LNCaP clone FGC (cell line): ENCODE data around the gene KRTAP2-3.
"Not testable (repeated sequence)": the region's sequence is repeated elsewhere in the genome, so short reads cannot be mapped to it uniquely, and the experiment has no call there.

ENCODE experiments used
- DNase-seq: peaks from one replicate; pipeline ENCODE4 v3.0.0-alpha.2; 2011; ENCODE audit warnings: low read depth
- H3K4me3 ChIP-seq: 2 replicates; pipeline ENCODE4 v1.5.1; 2011; ENCODE audit warnings: mild to moderate bottlenecking, low read depth, low read length, control low read depth
- TF ChIP-seq, protein P1 (sequence below): IDR thresholded peaks from 2 replicates; pipeline ENCODE4 v1.5.1; 2012; ENCODE audit warnings: mild to moderate bottlenecking; ENCODE audit not compliant: control insufficient read depth, insufficient read depth; ENCODE audit errors: extremely low read depth

Gene KRTAP2-3, protein sequence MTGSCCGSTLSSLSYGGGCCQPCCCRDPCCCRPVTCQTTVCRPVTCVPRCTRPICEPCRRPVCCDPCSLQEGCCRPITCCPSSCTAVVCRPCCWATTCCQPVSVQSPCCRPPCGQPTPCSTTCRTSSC

DNA sequence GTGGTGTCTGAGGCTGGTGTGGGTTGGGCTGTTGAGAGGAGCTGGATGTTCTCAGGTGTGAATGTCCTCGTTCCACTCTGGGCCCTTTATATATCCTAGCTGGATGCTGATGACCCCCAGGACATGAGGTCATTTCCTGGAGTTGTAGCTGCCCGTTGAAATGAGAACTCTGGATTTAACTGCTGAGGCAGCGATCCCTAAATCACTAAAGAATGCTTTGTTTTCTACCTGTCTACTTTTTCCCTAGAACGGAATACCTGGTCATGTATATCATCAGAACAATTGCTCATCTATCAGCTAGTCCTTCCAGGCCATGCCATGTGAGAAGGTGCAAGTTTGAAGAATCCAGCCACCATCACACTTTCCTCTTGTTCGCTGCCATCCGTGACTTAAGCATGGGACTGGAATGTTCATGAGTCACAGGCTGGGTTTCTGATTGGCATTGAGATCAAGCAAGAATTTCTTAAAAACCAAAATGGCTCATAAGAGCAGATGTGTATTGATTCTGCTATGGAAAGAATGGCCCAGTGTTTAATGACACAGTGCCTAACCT lies at the start of gene KRTAP2-3:
Gene KRTAP2-3, minus strand, starts transcription at position 63 of the 553 bp plus-strand sequence. CDS start 64 bp downstream, outside the sequence.
- TF ChIP-seq, protein P1, sequence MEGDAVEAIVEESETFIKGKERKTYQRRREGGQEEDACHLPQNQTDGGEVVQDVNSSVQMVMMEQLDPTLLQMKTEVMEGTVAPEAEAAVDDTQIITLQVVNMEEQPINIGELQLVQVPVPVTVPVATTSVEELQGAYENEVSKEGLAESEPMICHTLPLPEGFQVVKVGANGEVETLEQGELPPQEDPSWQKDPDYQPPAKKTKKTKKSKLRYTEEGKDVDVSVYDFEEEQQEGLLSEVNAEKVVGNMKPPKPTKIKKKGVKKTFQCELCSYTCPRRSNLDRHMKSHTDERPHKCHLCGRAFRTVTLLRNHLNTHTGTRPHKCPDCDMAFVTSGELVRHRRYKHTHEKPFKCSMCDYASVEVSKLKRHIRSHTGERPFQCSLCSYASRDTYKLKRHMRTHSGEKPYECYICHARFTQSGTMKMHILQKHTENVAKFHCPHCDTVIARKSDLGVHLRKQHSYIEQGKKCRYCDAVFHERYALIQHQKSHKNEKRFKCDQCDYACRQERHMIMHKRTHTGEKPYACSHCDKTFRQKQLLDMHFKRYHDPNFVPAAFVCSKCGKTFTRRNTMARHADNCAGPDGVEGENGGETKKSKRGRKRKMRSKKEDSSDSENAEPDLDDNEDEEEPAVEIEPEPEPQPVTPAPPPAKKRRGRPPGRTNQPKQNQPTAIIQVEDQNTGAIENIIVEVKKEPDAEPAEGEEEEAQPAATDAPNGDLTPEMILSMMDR = no peak
- DNase-seq = no peak
- no peak within 1 kb of the TSS for H3K4me3 ChIP-seq

GRCh38 chr17:41108728-41109386 lies 48.9 kb upstream of the KRTAP2-3 start:
- DNase-seq, H3K4me3 ChIP-seq: not testable (repeated sequence)

GRCh38 chr17:41107941-41108450 lies 48.1 kb upstream of the KRTAP2-3 start:
- TF ChIP-seq, protein P1 = no peak
- H3K4me3 ChIP-seq = no peak overlapping the region
- DNase-seq = no peak

DNA sequence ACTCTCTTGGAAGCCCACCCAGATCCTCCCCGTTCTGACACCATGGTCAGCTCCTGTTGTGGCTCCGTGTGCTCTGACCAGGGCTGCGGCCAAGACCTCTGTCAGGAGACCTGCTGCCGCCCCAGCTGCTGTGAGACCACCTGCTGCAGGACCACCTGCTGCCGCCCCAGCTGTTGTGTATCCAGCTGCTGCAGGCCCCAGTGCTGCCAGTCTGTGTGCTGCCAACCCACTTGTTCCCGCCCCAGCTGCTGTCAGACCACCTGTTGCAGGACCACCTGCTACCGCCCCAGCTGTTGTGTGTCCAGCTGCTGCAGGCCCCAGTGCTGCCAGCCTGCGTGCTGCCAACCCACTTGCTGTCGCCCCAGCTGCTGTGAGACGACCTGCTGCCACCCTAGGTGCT lies 45.4 kb upstream of the KRTAP2-3 start, which contains the start of gene KRTAP4-9:
Gene KRTAP4-9, plus strand, starts transcription at position 43 of the 400 bp plus-strand sequence. Its CDS starts 0 bp downstream, at position 43.
- not testable (repeated sequence) for DNase-seq, H3K4me3 ChIP-seq

- DNase-seq, H3K4me3 ChIP-seq: not testable (repeated sequence)
Observed at GRCh38 chr17:41104386-41105038, 44.6 kb upstream of the KRTAP2-3 start.

GRCh38 chr17:41103896-41104295 lies 44.0 kb upstream of the KRTAP2-3 start:
- TF ChIP-seq, protein P1 = no peak
- no peak for DNase-seq
- H3K4me3 ChIP-seq = no peak overlapping the region

GRCh38 chr17:41101586-41102259 lies 41.8 kb upstream of the KRTAP2-3 start, which contains the start of gene KRTAP4-16:
Gene KRTAP4-16 (minus strand): TSS chr17:41102209. CDS start chr17:41102209, 0 bp downstream.
- TF ChIP-seq, protein P1 = no peak
- no peak for DNase-seq
- no peak within 1 kb of the TSS for H3K4me3 ChIP-seq

DNA sequence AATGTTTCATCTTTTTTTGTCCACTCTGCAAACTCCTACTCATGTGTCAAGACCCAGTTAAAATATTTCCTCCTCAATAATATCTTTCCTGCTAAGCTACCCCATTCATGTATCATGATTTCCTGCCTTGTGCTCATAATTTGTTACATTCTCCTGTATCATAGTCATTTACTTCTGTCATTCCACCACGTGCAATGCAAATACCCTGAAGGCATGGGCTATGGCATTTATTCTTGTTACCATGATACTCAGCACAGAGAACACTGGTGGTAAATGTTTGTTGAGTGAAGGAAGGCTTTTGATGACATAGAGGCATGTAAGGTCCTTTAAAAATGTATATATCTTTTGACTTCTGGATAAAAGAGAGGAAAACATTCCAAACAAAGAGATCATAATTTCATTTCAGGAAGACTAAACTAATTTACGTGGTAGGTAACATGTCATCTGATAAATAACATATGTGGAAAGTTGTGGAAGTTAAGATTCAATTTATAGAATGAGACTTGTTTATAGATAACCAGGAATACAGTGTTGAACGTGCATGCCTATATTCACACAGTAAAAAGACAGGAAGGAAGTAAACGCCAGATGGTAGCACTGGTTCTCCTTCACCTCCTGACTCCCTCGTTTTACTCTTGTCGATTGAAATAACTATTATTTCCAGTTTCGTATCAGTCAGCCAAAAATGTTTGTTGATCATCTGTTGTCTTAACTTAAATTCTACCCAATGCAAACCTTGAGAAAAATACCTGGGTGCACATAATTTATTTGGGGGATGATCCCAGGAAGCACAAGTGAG lies 40.0 kb upstream of the KRTAP2-3 start:
- not testable (repeated sequence) for DNase-seq, H3K4me3 ChIP-seq
